ENCODE data around the gene TRIM33.

DNA sequence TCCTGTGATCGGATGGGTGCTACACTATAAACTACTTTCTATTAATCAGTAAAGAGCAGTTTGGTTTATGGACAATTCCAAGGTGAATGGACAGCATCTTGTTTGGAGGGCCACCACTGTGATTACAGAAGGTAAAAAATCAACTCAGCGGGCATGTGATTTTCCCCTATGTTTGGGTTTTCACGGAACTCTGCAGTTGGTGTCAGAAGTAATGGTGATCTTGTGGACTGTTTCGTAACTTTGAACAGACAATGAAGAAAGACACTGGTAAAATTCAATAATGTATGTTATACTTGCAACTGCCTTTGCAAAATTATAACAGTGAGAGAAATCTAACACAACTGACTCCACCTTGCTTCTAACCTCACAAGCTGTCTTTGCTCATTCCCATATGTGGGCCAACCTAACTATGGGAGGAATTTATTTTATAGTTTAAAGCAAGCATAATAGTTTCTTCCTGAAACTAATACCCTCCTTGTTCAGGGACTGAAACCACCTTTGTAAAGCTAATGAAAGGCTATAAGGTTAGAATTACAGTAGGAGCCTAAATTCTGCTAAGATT lies 53.2 kb downstream of the TRIM33 start:
- TF ChIP-seq EZH2 (optimal IDR thresholded peaks at IDR 0.05; ENCODE audit: low read depth, low read length): no peak
- TF ChIP-seq, protein P1, sequence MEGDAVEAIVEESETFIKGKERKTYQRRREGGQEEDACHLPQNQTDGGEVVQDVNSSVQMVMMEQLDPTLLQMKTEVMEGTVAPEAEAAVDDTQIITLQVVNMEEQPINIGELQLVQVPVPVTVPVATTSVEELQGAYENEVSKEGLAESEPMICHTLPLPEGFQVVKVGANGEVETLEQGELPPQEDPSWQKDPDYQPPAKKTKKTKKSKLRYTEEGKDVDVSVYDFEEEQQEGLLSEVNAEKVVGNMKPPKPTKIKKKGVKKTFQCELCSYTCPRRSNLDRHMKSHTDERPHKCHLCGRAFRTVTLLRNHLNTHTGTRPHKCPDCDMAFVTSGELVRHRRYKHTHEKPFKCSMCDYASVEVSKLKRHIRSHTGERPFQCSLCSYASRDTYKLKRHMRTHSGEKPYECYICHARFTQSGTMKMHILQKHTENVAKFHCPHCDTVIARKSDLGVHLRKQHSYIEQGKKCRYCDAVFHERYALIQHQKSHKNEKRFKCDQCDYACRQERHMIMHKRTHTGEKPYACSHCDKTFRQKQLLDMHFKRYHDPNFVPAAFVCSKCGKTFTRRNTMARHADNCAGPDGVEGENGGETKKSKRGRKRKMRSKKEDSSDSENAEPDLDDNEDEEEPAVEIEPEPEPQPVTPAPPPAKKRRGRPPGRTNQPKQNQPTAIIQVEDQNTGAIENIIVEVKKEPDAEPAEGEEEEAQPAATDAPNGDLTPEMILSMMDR (IDR thresholded peaks at IDR 0.05; ENCODE audit: low read length): no peak
- no peak for TF ChIP-seq EZH2phosphoT487 (IDR thresholded peaks at IDR 0.05; ENCODE audit: low read length)

Data from MM.1S (cell line).